CD4-positive, alpha-beta T cell treated with Interleukin-12 subunit alpha and Interleukin-12 subunit beta, for 1 hour (primary cell): ENCODE measurements around the gene IL6ST.
"Not testable (repeated sequence)": the region's sequence is repeated elsewhere in the genome, so short reads cannot be mapped to it uniquely, and the experiment has no call there.

Experiments used
- DNase-seq: peaks from one replicate; pipeline ENCODE4 v3.0.0-alpha.2; 2020

Gene IL6ST

DNA sequence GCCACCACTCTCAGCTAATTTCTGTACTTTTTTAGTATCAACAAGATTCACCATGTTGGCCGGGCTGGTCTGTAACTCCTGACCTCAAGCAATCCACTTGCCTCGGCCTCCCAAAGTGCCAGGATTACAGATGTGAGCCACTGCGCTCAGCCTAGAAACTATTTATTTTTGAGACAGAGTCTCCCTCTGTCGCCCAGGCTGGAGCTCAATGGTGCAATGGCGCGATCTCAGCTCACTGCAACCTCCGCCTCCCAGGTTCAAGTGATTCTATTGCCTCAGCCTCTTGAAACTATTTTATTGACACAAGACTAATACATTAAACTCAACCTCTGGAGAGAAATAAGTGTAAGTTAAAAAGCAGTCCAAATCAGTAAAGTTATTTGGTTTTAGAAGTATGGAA lies 34.0 kb downstream of the IL6ST start:
- no peak for DNase-seq

DNA sequence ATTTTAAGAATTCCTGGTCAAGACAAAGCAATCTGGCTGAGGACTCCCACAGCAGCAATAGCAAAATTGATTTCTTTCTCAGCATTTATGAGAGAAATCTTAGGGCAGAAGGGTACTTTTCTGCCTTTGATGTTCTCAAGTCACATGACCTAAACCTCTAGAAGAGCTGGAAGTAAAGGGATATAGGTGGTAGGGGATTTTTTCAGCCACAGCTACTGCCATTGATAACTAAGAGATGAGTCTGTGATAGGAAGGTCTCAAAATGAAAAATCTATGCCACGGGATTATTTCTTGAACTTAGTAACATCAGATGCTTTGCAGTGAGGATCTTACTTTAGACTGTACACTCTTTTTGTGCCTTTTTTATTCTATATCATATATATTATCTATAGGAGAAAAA lies 35.6 kb downstream of the IL6ST start:
- peak; percentile 35 for DNase-seq

DNA sequence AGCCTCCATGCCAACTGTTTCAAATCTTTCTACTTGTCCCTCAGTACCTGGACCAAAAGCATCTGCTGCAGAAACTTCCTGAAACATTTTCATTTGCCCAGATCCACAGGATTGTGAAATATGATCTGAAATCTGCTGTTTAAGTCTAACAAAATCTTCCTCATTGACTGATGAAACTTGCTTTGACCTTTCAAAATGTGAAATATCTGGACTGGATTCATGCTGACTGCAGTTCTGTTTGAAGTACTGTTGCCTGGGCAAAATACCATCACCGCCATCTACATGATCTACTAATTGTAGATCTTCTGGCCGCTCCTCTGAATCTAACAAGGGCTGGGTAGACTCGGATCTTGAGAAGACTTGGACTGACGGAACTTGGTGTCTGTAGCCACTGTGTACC lies 53.6 kb downstream of the IL6ST start:
- not testable (repeated sequence) for DNase-seq

DNA sequence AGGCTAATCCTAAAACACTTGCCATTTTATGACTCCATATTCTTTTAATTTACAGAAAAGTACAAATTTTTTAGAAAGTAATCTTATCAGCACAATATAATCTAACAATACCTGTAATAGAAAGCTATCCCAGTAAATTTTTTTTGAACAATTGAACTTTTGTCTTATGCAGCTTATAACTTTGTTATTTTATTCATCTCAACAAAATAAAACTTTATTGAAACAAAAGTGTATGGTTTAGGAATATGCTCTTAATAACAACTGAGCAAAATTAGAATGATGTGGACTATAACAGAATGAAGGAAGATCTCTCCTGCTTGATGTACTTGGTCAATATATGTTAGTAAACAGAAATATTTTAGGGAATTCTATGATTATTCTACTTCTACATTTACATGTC lies 57.2 kb downstream of the IL6ST start:
- DNase-seq = not testable (repeated sequence)

DNA sequence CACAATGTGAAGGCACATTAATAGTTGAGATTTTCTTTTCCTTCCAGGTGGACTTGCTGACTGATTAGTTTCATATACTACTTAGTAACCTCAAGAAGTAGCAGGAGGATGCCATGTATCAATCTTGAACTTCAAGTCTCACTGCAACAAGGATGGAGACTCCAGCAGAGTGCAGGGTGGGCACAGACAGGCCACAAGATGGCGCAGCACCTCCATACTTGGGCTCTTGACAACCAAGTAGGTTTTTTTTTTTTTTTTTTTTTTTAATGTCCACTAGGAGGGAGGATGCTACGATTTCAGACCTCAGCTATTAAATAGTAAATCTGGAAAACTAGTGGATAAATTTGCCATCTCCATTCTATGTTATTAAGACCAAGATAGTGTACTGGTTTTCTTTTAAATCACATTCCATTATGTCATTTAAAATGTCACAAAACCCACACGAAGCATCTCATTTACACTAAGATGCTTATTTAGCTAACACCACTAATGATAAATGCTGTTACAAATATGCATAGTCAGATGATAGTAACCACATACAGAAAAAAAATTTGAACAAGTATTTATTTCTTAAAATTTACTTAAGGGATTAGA lies 58.6 kb downstream of the IL6ST start:
- peak; percentile 77 for DNase-seq

DNA sequence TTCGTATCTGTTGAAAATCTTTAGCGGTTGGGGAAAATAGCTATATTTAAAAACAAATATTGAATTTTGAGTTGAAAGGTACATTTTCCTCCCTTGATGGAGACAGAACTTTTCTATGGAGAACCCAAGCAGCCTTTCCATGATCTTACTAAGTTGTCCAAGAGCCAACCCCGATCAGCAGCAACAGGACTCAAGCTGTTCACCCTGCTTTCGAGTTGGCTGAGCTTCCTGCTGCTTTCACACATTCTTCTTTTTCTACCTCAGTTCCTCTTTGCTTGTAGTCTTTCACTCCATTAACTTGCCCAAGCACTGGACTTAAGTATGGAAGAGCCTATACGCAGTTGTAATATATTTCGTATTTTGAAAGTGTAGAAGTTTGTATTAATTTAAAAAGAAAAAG lies 59.4 kb downstream of the IL6ST start:
- DNase-seq = no peak

DNA sequence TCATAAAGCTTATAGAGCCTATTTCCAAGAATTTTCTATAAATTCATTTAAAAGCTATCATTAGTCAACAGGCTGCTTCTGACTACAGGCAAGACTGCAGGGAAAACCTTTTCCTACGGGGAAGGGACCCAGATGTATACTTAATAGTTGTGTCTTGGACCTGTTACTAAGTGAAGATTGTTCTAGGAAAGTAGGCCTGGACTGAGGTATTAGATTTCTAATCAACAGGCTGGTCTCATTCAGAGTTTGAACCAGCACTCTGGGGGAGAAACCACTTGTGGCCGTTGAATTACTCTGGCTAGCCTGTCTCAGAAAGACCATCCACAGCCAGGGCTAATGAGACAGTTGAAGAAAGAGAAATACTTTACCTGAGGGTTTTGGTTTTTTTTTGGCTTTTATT lies 60.0 kb downstream of the IL6ST start:
- no peak for DNase-seq

DNA sequence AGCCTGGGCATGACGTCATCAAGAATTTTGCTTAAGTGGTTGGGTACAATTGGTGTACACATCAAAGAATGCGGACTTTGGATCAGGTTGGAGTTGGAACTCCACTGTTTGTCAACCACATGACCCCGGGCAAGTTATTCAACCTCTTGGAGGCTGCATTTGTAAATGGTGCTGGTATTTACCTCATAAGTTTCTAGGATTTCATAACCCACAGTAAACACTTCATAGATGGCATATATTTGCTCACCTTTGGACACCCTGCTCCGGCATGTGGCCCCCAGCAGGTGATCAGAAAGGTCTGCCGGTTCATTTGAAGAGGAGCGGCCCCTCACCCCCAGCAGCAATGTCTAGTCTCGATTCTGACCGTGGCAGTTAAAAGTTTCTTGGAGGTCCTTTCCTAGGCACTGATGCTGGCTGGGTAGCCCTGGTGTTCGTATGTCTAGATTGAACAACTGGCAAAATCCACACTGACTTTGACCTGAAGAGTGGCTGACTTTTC lies 60.6 kb downstream of the IL6ST start:
- no peak for DNase-seq

DNA sequence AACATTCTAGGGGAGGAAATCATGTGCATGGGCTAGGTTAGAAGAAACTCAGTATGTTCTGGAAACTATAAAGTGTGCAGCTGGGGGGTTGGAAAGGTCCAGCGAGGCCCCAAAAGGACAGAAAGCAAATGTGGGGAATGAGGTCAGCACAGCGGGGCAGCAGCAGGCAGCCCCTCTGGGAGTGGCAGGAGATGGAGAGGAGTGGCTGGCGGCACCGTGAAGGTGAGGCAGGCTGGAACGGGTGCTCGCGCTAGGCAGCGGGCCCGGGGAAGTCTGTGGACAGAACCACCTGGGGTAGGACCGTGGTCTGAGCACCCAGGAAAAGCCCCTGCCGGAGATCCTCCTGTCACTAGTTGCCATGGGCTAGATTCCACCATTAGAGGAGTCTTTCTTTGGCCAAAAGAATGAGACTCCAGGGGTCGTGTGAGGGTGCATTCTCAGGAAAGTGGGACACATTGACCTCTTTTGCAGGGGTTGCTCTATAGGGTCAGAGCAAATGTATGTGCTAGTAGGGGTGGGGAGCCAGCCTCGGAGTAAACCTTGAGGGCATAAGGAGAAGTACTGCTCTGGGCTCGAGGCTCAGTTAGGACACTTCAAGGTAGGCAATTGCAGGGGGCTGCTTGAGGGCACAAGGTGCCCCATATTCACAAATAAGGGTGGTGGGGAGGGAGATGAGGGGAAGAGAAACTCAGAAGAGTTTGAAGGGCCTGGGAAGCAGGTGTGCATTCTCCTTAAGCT lies 61.2 kb downstream of the IL6ST start:
- no peak for DNase-seq

DNA sequence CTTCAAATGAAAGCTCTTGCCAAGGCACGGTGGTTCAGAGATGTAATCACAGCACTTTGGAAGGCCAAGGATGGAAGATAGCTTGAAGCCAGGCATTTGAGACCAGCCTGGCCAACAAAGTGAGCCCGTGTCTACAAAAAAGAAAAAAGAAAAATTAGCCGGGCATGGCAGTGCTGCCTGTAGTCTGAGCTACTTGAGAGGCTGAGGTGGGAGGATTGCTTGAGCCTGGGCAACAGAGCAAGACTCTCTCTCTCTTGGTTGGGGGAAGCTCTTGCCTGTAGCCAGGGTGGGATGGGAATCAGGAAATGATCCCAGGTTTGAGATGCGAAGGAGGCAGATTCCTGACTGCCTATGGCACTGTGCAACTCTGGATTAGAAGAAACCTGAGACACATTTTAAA lies 62.1 kb downstream of the IL6ST start:
- DNase-seq = no peak

DNA sequence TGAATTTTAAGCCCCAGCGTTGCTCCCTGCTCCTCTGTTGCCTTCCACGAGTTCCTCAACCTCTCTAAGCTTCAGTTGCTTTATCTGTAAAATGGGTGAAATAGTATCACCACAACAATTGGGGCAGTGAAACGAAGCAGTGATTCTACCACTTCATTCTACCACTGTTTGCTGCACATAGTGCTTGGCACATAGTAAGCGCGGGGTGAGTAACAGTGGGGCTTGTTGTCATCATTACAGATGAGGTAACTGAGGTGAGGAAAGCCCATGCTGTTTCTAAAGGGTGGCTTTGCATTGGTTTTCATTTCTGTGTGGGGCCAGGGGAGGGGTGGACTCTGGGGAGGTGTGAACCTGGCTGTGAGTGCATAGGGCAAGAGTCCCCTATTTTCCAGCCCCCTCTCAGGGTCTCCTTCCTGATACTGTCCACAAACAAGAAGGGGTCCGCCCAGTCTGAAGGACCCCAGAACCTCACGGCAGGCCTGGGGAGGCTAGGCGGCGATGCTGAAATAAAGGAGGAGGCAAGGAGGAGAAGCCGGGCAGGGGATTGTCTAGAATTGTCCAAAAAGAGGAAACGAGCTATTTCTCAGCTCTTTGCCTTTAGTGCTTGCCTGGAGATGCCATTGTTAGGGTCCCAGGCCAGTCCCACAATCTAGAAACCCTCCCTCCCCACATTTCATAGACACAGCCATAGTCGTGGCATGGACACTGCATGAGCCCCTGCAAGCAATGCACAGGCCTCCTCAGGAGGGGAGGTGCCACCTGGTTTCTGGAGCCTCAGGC lies 65.6 kb downstream of the IL6ST start:
- no peak for DNase-seq

DNA sequence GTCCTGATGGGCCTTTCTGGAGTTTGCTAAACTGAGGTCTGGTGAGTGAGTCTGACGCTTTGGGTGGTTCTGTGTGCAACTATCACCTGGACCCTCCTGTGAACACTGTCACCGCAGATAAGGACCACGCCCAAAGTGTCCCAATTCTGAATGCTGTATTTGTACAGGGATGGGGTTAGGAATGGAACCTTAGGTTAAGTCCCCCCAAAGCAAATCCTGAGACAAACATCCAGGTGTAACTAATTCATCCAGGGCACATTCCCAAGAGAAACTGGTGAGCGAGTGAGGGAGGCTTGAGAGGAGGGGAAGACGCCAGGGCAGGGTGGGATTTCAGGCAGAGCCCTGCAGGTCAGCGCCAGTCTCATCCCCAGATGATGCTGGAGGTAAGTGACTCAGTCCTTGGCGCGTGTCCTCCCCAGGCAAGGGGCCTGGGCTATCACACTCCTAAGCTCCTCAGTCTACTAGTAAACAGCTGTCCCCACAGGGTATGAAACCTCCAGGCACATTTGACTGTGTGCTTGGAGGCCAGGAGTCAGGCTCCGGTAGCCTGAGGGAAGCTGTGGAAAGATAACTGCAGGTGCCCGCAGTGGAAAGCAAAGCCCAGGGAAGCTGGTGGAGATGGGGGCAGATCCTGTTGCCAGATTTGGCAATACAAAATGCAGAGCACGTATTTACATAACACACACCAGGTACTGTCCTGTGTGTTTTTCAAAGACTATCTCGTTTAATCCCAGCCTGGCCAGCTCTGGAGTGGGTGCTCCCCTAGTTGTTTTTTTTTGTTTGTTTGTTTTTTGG lies 66.7 kb downstream of the IL6ST start:
- no peak for DNase-seq

DNA sequence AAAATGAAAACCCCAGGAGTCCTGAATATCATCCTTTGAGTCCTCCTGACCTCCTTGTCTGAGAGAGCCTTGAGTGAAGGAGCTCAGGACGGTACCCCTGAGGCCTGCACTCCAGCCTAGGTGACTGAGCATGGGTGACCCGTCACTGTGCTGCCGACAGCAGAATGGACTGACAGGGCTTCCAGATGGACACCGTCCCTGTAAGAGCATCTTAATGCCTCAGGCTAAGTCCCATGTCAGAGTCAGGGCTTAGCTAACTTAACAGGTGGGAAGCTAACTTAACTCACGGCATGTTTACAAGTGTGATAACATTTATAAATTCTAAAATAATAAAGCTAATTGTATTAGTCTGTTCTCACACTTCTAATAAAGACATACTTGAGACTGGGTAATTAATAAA lies 68.3 kb downstream of the IL6ST start:
- DNase-seq = no peak

DNA sequence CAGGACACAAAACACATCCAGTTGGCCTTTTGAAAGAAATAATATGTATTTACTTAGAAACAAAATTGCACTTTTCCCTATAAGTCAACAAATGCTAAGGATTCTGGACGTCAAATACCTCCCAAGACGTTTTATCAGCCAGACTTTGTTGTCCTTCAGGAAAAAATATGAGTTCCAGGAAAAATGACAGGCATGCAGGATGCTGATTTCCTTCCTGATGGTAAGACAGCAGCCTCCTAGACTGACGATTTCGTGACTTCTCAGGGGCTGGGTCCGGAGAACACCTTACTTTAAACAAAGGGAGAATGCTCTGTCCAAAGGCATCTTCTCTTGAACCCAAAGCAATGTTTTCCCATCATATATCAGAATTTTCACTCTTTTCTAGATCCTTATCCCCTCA lies 69.1 kb downstream of the IL6ST start:
- DNase-seq = no peak

DNA sequence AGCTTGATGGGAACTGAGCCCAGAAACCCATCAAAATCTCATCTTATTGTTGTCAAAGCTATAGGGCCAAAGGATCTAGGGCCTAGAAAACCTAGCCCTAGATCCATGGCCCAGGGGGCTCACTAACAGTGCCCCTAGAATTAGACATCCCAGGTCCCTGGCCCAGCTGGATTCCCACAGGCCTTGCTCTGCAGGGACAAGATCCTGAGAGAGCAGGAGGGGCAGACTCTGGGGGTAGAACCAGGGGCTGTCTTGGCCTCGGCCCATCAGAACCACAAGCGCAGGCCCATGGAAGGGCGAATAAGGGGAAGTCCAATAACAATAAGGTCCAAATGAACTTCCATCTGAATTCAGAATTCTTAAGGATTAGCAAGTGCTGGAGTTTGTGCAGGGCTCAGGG lies 69.6 kb downstream of the IL6ST start:
- no peak for DNase-seq

DNA sequence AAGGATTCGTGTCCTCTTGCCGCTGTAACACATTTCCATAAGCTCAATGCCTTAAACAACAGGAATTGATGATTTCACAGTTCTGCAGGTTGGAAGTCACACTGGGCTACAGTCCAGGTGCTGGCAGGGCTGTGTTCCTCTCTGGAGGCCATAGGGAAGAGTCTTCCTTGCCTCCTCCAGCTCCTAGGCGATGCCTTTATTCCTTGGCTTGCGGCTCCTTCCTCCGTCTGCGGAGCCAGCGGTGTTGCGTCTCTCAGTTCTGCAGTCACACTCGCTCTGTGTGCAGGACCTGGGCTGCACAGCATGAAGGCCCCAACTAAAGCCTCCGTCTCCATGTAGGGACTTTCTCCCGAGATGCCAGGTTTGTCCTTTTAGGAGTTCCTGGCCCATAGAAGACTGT lies 70.0 kb downstream of the IL6ST start:
- DNase-seq = no peak

DNA sequence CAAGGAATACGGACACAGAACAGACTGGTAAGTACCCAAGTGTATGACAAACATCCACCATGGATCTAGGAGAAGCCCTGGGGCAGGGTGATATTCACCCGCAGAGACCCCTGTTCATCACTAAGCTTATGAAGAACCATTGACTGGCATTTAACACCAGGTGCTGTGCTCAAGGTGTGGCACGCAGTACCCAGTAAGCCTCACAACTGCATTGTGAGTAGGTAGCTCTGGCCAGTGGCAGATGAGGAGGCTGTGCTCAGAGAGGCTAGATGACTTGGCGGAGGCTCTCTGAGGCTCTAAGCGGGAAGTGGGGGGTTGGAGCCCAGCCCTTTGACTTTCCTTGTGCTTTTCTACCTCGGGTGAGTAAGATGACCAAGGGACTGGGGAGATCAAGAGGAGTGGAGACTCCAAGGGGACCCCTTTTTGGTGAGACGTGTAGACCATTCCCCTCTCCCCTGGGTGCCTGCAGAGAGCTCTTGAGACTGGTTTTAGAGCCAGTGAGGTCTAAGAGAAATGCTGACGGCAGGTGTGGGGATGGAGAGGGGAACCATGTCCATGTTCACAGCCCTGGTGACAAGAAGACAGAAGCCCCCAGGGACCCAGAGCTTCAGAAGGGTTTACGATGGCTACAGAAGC lies 70.8 kb downstream of the IL6ST start:
- no peak for DNase-seq

DNA sequence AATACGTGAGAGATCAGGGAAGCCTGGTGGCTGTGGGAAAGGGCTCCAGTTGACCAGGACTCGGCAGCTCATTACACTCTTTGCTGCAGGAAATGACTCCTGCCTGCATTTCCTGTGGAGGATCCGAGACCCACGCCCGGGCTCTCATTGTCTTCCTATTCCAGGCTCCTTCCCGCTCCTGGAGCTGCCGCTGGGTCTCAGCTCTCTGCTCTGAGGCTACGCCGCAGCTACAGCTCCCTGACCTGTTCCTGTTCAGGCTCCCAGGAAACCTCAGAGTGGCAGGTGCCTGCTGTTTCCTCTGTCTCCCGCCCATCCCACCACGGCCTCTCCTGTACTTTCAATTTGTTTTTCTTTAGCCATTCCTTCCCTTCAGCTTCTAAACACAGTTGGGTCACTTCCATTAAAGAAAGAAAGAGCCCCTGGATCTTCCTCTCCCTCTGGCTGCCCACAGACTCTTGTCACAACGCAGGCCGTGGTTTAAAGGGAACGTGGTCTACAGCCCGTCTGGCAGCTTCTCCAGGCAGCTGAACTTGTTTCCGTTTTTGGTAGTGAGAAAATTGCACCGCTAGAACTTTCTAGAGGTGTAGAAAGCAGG lies 71.5 kb downstream of the IL6ST start:
- no peak for DNase-seq

DNA sequence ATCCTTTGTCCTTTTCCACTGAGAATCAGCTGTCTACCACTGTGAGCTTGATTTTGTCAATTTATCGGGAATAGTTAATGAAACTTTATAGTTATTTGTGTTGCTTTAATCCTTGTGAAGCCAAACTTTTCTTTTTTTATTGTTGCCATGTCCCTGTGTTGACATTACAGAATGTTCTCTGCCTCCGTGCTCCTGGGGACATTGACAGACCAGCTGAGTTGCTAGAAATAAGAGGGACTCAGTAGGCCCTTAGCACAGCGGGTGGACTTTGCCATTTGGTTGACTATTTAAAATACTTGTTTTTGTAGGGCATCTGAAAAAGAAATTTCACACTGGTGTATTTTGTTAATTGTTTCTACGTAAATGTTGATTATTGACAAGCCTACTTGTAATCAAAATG lies 73.1 kb downstream of the IL6ST start:
- DNase-seq = no peak

DNA sequence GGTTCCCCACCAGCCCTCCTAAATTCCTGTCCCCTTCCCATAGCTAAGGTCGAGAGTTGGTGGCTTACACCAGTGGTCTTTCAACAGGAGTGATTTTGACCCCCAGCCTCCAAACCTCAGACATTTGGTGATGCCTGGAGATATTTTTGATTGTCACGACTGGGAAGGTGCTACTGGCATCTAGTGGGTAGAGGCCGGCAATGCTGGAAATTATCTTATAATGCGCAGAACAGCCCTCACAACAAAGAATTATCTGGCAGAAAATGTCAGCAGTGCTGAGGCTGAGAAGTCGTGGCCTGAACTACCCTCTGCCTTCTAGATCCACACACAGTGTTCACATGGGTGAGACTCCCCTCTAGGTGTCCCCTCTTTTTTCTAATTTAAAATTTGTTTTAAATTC lies 74.0 kb downstream of the IL6ST start:
- DNase-seq = no peak

DNA sequence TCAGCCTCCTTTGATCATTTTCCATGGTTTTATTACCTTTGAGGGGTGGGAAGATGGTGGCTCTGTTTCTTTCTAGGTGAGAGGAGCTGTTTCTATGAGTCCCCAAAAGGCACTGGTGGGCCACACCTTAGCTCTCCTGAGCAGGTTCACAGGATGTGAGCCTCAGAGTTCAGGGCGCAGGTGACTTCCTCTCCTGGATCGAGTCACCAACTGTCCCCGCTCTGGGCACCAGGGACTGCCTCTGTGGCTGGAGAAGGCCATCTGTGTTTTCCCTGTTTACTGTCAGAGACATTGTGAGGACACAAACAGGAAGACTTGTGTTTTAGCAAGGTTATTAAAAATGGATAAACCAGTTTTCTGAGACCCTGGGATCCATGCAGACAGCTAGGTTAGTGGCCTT lies 75.1 kb downstream of the IL6ST start:
- DNase-seq = no peak
